ENCODE data around the gene ZNF575.

Gene ZNF575

DNA sequence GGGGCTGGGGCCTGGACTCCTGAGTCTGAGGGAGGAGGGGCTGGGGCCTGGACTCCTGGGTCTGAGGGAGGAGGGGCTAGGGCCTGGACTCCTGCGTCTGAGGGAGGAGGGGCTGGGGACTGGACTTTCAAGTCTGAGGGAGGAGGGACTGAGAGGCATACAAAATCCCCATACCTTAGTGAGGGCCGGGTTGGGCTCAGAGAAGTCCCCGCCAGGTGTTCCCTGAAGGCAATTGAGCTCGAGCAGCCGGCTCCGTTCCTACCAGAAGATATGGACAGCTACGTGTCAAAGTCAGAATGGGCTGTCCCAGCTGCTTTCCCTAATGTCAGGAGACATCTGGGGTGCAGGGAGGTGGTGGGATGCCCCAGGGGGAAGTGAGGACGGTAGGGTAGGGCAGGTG lies 37.9 kb upstream of the ZNF575 start:
- Histone ChIP-seq H3K4me1 (ENCODE audit: low read length) (no peaks in the 10 kb centered on the region), H3K36me3 (replicated peaks; ENCODE audit: low read depth, low read length) (peaks cover 61% of the 10 kb centered on the region), H3K9me3 (ENCODE audit: insufficient read depth, low read length) (no peaks in the 10 kb centered on the region), H3K27ac (ENCODE audit: low read length) (no peak overlapping the region), H3K4me2 (ENCODE audit: low read length) (no peak overlapping the region), H3K4me3 (ENCODE audit: low read length) (no peak overlapping the region), H3K27me3 (ENCODE audit: low read depth, low read length) (no peaks in the 10 kb centered on the region), H2AFZ (ENCODE audit: low read depth, low read length) (no peak overlapping the region), H3K79me2 (ENCODE audit: low read length) (no peaks in the 10 kb centered on the region), H4K20me1 (ENCODE audit: insufficient read depth, low read length) (peaks cover 17% of the 10 kb centered on the region; the same call in 1 of the 2 replicates), H3K9ac (ENCODE audit: low read length) (no peak overlapping the region)
- TF ChIP-seq EZH2phosphoT487 (IDR thresholded peaks at IDR 0.05; ENCODE audit: low read depth) (no peak), CTCF (IDR thresholded peaks at IDR 0.05; ENCODE audit: low read depth, low read length) (no peak)

- H3K9me3 ChIP-seq (ENCODE audit: insufficient read depth, low read length): no peaks in the 10 kb centered on the region
- peaks cover 4% of the 10 kb centered on the region for H3K79me2 ChIP-seq (ENCODE audit: low read length)
- H3K9ac ChIP-seq (ENCODE audit: low read length): no peak overlapping the region
- no peak overlapping the region for H3K4me2 ChIP-seq (ENCODE audit: low read length)
- no peak overlapping the region for H2AFZ ChIP-seq (ENCODE audit: low read depth, low read length)
- H3K27me3 ChIP-seq (ENCODE audit: low read depth, low read length): no peaks in the 10 kb centered on the region
- TF ChIP-seq CTCF (IDR thresholded peaks at IDR 0.05; ENCODE audit: low read depth, low read length) (no peak), EZH2phosphoT487 (IDR thresholded peaks at IDR 0.05; ENCODE audit: low read depth) (no peak)
- peaks cover 22% of the 10 kb centered on the region; the same call in 1 of the 2 replicates for H4K20me1 ChIP-seq (ENCODE audit: insufficient read depth, low read length)
- H3K4me3 ChIP-seq (ENCODE audit: low read length): no peak overlapping the region
- no peaks in the 10 kb centered on the region for H3K4me1 ChIP-seq (ENCODE audit: low read length)
- no peak overlapping the region for H3K27ac ChIP-seq (ENCODE audit: low read length)
- H3K36me3 ChIP-seq (replicated peaks; ENCODE audit: low read depth, low read length): peaks cover 61% of the 10 kb centered on the region
Measured at GRCh38 chr19:43496960-43497359, 36.0 kb upstream of the ZNF575 start.

DNA sequence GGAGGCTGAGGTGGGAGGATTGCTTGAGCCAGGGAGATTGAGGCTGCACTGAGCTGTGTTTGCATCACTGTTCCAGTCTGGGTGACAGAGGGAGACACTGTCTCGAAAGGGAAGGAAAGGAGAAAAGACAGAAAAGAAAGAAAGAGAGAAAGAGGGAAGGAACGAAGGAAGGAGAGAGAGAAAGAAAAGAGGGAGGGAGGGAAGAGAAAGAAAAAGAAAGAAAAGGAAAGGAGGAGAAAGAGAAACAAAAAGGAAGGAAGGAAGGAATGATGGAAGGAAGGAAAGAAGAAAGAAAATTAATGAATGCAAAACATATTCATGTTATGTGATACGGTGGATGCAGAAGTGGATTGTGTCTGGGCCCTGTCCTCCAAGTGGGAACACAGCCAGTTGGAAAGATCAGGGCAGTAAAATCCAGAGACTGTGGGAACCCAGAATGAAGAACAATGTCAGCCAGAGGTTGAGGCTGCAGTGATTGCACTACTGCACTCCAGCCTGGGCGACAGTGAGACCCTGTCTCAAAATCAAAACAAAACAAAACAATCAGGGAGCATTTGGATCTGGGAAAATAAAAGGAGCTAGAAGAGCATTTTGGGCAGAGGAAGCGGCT lies 34.6 kb upstream of the ZNF575 start:
- peaks cover 70% of the 10 kb centered on the region for H3K36me3 ChIP-seq (replicated peaks; ENCODE audit: low read depth, low read length)
- H3K9me3 ChIP-seq (ENCODE audit: insufficient read depth, low read length): no peaks in the 10 kb centered on the region
- H3K9ac ChIP-seq (ENCODE audit: low read length): no peak overlapping the region
- H3K4me1 ChIP-seq (ENCODE audit: low read length): peaks cover 7% of the 10 kb centered on the region
- no peaks in the 10 kb centered on the region for H3K27me3 ChIP-seq (ENCODE audit: low read depth, low read length)
- no peak for TF ChIP-seq EZH2phosphoT487 (IDR thresholded peaks at IDR 0.05; ENCODE audit: low read depth)
- no peak for TF ChIP-seq CTCF (IDR thresholded peaks at IDR 0.05; ENCODE audit: low read depth, low read length)
- no peak overlapping the region for H2AFZ ChIP-seq (ENCODE audit: low read depth, low read length)
- no peak overlapping the region for H3K4me2 ChIP-seq (ENCODE audit: low read length)
- H3K79me2 ChIP-seq (ENCODE audit: low read length): peaks cover 18% of the 10 kb centered on the region
- H3K4me3 ChIP-seq (ENCODE audit: low read length): no peak overlapping the region
- no peak overlapping the region for H3K27ac ChIP-seq (ENCODE audit: low read length)
- peaks cover 22% of the 10 kb centered on the region; the same call in 1 of the 2 replicates for H4K20me1 ChIP-seq (ENCODE audit: insufficient read depth, low read length)

GRCh38 chr19:43499042-43499441 lies 33.9 kb upstream of the ZNF575 start:
- Histone ChIP-seq H3K4me1 (ENCODE audit: low read length) (peaks cover 7% of the 10 kb centered on the region), H2AFZ (ENCODE audit: low read depth, low read length) (no peak overlapping the region), H3K4me3 (ENCODE audit: low read length) (no peak overlapping the region), H3K27ac (ENCODE audit: low read length) (no peak overlapping the region), H3K27me3 (ENCODE audit: low read depth, low read length) (no peaks in the 10 kb centered on the region), H3K9me3 (ENCODE audit: insufficient read depth, low read length) (no peaks in the 10 kb centered on the region), H4K20me1 (ENCODE audit: insufficient read depth, low read length) (peaks cover 22% of the 10 kb centered on the region; the same call in 1 of the 2 replicates), H3K36me3 (replicated peaks; ENCODE audit: low read depth, low read length) (peaks cover 65% of the 10 kb centered on the region), H3K9ac (ENCODE audit: low read length) (no peak overlapping the region), H3K79me2 (ENCODE audit: low read length) (peaks cover 22% of the 10 kb centered on the region), H3K4me2 (ENCODE audit: low read length) (no peak overlapping the region)
- no peak for TF ChIP-seq CTCF (IDR thresholded peaks at IDR 0.05; ENCODE audit: low read depth, low read length)
- no peak for TF ChIP-seq EZH2phosphoT487 (IDR thresholded peaks at IDR 0.05; ENCODE audit: low read depth)
